ENCODE measurements around the gene CD46.
"Not testable (repeated sequence)": the region's sequence is repeated elsewhere in the genome, so short reads cannot be mapped to it uniquely, and the experiment has no call there.

GRCh38 chr1:207712701-207713100 lies 39.2 kb upstream of the CD46 start:
- TF ChIP-seq, protein P1, sequence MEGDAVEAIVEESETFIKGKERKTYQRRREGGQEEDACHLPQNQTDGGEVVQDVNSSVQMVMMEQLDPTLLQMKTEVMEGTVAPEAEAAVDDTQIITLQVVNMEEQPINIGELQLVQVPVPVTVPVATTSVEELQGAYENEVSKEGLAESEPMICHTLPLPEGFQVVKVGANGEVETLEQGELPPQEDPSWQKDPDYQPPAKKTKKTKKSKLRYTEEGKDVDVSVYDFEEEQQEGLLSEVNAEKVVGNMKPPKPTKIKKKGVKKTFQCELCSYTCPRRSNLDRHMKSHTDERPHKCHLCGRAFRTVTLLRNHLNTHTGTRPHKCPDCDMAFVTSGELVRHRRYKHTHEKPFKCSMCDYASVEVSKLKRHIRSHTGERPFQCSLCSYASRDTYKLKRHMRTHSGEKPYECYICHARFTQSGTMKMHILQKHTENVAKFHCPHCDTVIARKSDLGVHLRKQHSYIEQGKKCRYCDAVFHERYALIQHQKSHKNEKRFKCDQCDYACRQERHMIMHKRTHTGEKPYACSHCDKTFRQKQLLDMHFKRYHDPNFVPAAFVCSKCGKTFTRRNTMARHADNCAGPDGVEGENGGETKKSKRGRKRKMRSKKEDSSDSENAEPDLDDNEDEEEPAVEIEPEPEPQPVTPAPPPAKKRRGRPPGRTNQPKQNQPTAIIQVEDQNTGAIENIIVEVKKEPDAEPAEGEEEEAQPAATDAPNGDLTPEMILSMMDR (IDR thresholded peaks at IDR 0.05), result not testable (repeated sequence)
- not testable (repeated sequence) for TF ChIP-seq POLR2A (IDR thresholded peaks at IDR 0.05)

Data from heart left ventricle (tissue), 13 donors.